SIG-M5 (cell line): ENCODE results near the gene MEX3A.
"Not testable (repeated sequence)": the region's sequence is repeated elsewhere in the genome, so short reads cannot be mapped to it uniquely, and the experiment has no call there.

Source experiments
- DNase-seq: peaks from one replicate; lab custom pipeline; 2025; lab: John Stamatoyannopoulos, UW

Gene MEX3A

GRCh38 chr1:156118177-156118868 lies 36.1 kb upstream of the MEX3A start:
- DNase-seq, result no peak

DNA sequence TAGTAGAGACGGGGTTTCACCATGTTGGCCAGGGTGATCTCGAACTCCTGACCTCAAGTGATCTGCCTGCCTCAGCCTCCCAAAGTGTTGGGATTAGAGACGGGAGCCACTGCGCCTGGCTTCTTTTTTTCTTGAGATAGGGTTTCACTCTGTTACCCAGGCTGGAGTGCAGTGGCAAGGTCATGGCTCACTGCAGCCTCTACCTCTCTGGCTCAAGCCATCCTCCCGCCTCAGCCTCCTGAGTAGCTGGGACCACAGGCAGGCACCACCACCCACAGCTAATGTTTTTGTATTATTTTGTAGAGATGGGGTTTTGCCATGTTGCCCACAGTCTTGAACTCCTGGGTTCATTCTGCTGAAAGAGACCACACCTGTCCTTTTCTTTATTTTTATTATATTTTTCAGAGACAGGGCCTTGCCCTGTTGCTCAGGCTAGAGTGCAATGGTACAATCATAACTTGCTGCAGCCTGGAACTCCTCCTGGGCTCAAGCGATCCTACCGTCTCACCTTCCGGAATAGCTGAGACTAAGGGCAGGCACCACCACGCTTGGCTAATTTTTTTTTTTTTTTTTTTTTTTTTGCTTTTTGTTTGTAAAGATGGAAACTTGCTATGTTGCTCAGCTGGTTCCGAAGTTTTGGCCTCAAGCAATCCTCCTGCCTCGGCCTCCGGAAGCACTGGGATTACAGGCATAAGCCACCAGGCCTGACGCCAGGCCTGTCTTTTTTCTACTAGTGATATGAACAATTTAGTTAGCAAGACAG lies 35.3 kb upstream of the MEX3A start:
- no peak for DNase-seq

DNA sequence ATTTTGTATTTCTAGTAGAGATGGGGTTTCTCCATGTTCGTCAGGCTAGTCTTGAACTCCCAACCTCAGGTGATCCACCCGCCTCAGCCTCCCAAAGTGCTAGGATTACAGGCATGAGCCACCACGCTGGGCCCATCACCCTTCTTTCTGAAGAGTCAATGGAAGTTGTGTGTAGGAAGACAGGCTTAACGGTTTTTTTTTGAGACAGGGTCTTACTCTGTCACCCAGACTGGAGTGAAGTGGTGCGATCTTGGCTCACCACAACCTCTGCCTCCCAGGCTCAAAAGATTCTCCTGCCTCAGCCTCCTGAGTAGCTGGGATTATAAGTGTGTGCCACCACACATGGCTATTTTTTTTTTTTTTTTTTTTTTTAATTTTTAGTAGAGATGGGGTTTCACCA lies 34.5 kb upstream of the MEX3A start:
- not testable (repeated sequence) for DNase-seq

DNA sequence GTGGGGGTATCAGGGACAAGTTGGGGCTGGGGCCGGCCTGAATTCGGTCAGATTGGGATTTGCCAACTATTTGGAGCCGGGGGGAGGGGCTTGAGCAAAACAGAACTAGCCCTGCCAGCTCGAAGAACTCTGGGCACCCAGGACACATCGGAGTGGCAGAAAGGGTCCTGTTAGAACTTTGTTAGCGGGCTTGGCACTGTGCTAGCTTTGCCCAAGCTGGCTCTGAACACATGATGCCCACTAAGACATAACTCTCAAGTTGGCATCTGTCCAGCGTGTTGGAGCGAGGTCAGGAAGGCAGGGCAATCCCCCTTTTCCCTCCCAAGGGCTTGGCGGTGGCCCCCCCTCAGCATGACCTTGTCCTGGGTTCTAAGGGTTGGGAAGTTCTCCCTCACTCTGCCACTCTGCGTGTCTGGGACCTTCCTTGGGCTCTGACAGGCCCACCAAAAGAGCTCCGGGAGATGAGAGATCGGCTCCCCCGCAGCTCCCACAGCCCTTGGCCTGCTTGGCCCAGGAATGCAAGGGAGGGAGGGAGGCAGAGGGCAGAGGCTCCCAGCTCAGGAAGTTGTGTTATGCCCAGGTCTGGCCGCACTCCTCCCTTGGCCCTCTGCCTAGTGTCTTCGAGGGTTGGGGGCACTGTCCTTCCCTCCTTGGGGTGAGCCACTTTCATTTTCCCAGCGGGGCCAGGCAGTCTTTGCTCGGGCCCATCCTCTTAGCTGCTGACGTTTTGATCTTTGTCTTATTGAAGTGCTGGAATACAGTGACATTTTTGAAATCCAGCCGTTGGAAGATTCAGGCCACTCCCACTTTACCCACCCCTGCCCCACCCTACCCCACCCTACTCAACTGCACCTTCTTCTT lies 33.5 kb upstream of the MEX3A start:
- no peak for DNase-seq

DNA sequence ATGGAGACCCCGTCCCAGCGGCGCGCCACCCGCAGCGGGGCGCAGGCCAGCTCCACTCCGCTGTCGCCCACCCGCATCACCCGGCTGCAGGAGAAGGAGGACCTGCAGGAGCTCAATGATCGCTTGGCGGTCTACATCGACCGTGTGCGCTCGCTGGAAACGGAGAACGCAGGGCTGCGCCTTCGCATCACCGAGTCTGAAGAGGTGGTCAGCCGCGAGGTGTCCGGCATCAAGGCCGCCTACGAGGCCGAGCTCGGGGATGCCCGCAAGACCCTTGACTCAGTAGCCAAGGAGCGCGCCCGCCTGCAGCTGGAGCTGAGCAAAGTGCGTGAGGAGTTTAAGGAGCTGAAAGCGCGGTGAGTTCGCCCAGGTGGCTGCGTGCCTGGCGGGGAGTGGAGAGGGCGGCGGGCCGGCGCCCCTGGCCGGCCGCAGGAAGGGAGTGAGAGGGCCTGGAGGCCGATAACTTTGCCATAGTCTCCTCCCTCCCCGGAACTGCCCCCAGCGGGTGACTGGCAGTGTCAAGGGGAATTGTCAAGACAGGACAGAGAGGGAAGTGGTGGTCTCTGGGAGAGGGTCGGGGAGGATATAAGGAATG lies 32.8 kb upstream of the MEX3A start:
- no peak for DNase-seq

DNA sequence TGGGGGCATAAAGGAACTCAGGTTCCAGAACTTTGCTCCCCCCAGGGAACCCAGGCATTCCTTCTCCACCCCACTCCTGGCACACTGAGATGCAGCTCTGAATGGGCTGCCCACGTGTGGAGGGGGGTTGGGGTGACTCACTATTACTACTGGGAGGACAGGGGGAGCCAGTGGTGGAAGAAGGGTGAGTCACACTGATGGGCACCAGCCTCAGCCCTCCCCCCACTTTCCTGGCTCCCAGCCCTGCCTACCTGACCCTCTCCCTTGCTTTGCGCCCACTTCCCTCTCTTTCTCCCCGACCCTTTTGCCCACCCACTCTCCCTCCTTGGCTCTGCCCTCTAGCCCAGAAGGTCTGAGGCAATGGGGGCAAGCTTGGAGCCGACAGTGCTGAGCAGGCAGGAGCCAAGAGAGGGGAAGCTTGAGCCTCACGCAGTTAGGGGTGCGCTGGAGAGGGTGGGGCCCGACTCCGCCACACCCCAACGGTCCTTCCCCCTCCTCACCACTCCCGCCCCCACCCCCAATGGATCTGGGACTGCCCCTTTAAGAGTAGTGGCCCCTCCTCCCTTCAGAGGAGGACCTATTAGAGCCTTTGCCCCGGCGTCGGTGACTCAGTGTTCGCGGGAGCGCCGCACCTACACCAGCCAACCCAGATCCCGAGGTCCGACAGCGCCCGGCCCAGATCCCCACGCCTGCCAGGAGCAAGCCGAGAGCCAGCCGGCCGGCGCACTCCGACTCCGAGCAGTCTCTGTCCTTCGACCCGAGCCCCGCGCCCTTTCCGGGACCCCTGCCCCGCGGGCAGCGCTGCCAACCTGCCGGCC lies 32.0 kb upstream of the MEX3A start, which contains the start of gene LMNA:
TSS of gene LMNA (plus strand) at position 611 of the 818 bp plus-strand sequence. CDS start 208 bp downstream, outside the sequence.
- DNase-seq, result peak; percentile 76

GRCh38 chr1:156113282-156113950 lies 31.2 kb upstream of the MEX3A start:
- no peak for DNase-seq

DNA sequence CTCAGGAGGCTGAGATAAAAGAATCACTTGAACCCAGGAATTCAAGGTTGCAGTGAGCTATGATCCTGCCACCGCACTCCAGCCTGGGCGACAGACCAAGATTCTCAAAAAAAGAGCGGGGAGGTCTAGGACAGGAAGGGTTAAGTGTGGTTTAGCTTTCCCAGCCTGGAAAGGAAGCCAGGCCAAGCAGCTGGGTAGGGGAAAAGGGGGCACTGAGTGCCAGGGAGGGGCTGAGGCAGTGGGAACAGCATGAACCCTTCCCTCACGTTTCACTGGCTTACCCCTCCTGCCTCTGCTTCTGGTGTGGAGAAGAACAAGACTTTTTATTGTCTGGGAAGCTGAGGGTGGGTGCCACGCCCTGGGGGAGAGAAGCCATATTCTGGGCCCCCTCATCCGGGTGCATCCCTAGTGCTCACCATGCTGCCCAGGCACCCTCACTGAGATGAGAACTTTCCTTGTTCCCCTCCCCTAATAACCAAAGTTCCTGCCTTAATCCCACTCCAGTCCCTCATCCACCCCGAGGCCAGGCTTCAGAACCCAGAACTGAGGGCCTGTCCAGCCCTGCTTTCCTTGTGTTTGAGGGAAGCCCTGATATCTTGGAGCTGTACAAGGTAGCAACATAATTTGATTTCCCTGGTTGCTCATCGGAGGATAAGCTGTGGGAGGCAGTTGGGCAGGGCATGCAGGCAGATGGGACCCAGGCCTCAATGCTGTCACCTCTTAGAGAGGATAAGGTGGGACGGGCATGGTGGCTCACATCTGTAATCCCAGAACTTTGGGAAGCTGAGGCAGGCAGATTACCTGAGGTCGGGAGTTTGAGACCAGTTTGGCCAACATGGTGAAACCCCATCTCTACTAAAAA lies 30.2 kb upstream of the MEX3A start:
- no peak for DNase-seq

DNA sequence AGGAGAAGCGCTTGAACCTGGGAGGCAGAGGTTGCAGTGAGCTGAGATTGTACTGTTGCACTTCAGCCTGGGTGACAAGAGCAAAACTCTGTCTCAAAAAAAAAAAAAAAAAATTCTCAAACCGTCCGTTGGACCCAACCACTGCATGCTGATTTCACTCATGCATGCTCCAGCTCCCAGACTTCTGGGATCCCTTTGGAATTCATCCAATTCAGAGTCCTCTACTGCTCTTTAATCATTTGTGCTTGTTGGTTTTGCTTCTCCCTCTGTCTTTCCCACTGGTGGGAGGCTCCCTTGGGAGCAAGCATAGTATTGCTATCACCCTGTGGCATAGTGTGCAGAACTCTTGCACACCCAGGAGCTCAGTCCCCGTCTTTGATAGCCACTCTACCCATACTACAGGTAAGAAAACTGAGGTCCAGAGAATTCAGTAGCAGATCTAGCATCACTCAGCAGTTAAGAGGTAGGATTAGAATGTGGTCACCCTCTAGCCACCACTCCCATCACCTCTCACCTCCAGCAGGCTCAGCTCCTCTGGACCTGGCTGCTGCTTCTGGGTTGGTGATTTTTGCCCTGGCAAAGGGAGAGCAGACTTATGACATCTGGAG lies 29.2 kb upstream of the MEX3A start:
- no peak for DNase-seq

- no peak for DNase-seq
Observed at GRCh38 chr1:156110252-156110651, 28.0 kb upstream of the MEX3A start.

DNA sequence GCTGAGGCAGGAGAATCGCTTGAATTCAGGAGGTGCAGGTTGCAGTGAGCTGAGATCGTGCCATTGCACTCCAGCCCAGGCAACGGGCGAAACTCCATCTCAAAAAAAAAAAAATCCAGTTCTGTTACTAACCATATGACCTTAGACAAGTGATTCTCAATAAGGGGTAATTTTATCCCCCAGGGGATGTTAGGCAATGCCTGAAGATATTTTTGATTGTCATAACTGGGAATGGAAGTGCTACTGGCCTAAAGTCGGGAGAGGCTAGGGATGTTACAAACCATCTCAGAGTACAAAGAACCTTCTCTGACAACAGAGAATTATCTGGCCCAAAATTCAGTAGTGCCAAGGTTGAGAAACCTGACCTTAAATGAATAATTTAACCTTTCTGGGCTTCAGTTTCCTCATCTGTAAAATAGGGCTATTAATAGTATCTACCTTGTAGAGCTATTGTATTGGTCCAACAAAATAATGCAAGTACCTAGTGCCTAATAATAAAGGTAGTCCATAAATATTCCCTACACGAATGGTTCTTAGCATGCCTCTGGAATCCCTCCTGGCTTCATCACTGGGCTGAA lies 26.5 kb upstream of the MEX3A start:
- no peak for DNase-seq

DNA sequence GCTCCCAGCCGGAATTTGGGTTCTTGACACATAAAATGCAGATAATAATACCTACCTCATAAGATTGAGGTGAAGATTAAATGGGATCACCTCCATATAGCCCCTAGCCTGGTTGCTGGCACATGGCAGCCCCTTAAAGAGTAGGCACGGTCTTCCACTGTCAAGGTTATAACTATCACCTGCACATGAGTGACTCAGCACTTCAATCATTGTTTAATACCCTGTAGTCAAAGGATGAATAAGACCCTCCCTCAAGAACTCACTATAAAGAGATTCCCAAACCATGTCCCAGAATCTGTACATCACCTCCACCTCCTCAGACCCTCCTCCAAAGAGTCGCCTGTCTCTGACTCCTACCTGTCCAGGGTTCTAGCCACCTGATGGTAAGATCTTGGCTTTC lies 25.8 kb upstream of the MEX3A start:
- no peak for DNase-seq

GRCh38 chr1:156106624-156107488 lies 24.6 kb upstream of the MEX3A start:
- DNase-seq, result no peak

DNA sequence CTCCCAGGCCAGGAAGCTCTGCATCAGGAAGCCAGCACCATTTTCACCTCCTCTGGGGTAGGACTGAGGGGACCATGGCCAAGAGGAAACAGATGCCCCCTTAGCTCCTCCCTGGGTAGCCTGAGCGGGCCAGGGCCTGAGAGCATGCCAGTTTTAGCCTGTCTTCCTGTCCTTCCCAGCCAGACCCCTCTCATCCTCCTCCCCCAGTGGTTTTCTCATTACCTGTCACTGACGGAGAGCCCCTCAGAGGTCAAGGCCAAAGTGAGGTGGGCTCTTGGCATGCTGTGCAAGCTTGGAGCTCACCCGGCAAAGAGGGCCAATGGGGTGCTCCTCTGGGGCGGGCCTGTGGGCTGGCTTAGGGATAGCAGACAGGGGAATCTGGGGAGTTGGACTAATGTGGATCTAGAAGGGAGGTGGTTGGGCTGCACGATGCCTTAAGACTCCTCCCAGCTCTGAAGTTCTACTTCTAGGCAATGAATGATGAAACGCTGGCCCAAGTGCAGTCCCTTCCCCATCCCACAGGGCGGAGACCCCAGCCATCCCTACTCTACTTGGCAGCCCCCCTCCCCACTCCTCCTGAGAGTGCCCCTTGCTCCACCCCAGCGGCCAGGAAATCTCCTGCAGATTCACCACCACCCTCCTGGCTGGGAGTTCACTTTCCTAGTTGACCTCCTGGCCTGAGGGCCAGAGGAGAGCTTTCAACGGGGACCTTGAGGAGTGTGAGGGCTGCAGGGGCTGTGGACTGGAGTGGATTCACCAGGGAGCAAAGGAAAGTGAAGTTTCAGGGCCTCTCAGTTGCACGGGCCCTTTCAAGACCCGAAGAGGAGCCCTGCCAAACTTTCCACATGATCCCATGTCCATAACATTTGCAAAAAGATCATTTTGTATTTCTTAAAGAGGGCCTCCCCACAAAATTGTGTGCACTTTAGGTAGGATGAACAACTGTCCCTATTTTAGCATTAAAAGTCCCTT lies 22.9 kb upstream of the MEX3A start:
- DNase-seq, result no peak

DNA sequence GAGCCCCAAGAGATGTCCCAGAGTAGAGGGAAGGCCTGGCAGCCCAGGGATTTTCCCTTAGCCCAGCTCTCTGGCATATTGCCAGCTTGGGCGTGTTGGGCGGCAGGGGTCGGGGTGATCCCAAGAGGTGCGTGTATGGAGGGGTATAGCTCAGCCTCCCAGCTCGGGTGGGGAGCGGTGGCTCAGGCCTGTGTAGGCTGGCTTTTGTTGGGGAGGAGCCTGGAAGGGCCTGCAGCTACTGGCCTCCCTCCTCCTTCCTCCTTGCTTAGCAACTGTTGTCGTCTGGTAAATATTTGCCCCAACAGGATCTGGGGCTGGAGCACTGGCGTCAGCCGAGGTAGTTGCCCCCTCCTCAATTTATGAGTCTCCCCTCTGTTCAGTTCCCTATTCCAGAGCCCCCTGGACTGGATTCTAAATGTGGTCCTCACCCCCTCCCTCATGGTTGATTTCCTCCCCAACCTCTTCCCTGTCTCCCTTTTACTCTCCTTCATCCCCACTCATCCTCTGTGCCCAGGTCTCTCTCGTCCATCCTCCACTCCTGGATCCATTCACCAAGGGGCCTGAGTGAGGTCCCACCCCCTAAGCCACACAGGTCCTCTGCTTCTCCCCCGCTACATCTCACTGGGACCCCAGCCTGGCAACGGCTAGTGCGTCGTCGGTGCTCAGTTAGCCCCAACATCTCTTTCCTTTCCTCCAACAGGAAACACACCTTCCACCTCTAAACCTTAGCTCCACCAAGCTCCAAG lies 22.0 kb upstream of the MEX3A start:
- DNase-seq, result no peak

GRCh38 chr1:156103521-156103947 lies 21.3 kb upstream of the MEX3A start:
- no peak for DNase-seq
